SK-N-SH treated with all-trans-retinoic acid at 6 μM for 48 hours (cell line): ENCODE results near the gene OCRL.

Experiments used
- CREB5 ChIP-seq: fragments of 250-450 bp; sonication (Bioruptor Pico); IDR thresholded peaks from 2 replicates; pipeline ENCODE4 v1.5.1; 2020; ENCODE audit warnings: low read depth, mild to moderate bottlenecking, moderate library complexity
- ESRRG ChIP-seq: fragments of 250-450 bp; sonication (Bioruptor Pico); IDR thresholded peaks from 2 replicates; pipeline ENCODE4 v1.6.1; 2021; ENCODE audit warnings: mild to moderate bottlenecking
- GLIS3 ChIP-seq: fragments of 250-450 bp; sonication (Bioruptor Pico); IDR thresholded peaks from 2 replicates; pipeline ENCODE4 v1.5.0; 2020; ENCODE audit warnings: mild to moderate bottlenecking, moderate library complexity
- ISL1 ChIP-seq: fragments of 250-450 bp; sonication (Bioruptor Pico); IDR thresholded peaks from 2 replicates; pipeline ENCODE4 v2.1.2; 2022; ENCODE audit warnings: mild to moderate bottlenecking, moderate library complexity
- OSR1 ChIP-seq: fragments of 250-450 bp; sonication (Bioruptor Pico); IDR thresholded peaks from 2 replicates; pipeline ENCODE4 v1.8.0; 2022; ENCODE audit warnings: moderate library complexity, mild to moderate bottlenecking, inconsistent platforms
- PATZ1 ChIP-seq: fragments of 250-450 bp; sonication (Bioruptor Pico); IDR thresholded peaks from 2 replicates; pipeline ENCODE4 v1.8.0; 2020; ENCODE audit warnings: mild to moderate bottlenecking, moderate library complexity, borderline replicate concordance
- POU6F1 ChIP-seq: fragments of 250-450 bp; sonication (Bioruptor Pico); IDR thresholded peaks from 2 replicates; pipeline ENCODE4 v1.8.0; 2021; ENCODE audit warnings: low read depth, mild to moderate bottlenecking, moderate library complexity, borderline replicate concordance
- RARB ChIP-seq: fragments of 250-450 bp; sonication (Bioruptor Pico); IDR thresholded peaks from 2 replicates; pipeline ENCODE4 v1.8.0; 2021; ENCODE audit warnings: mild to moderate bottlenecking, moderate library complexity
- ZC3H10 ChIP-seq: fragments of 250-450 bp; sonication (Bioruptor Pico); IDR thresholded peaks from 2 replicates; pipeline ENCODE4 v1.5.1; 2021; ENCODE audit warnings: mild to moderate bottlenecking, moderate library complexity
- ZFP30 ChIP-seq: fragments of 450-650 bp; formaldehyde crosslinking; IDR thresholded peaks from 2 replicates; pipeline ENCODE4 v1.5.0; 2022; ENCODE audit warnings: mild to moderate bottlenecking, moderate library complexity
- ZNF70 ChIP-seq: fragments of 450-650 bp; formaldehyde crosslinking; IDR thresholded peaks from 2 replicates; pipeline ENCODE4 v1.5.0; 2020; ENCODE audit warnings: mild to moderate bottlenecking, moderate library complexity
- ZNF8 ChIP-seq: fragments of 450-650 bp; formaldehyde crosslinking; IDR thresholded peaks from 2 replicates; pipeline ENCODE4 v1.5.0; 2020; ENCODE audit warnings: mild to moderate bottlenecking, moderate library complexity

GRCh38 chrX:129529685-129530281 lies 10.3 kb upstream of the OCRL start:
- TF ChIP-seq GLIS3 (CRISPR knock-in tag) = no peak
- TF ChIP-seq POU6F1 (CRISPR knock-in tag) = no peak
- no peak for TF ChIP-seq PATZ1 (CRISPR knock-in tag)
- no peak for TF ChIP-seq ZNF70 (CRISPR knock-in tag)
- TF ChIP-seq ESRRG (CRISPR knock-in tag) = no peak
- TF ChIP-seq ZFP30 = no peak
- no peak for TF ChIP-seq RARB (CRISPR knock-in tag)
- TF ChIP-seq ZC3H10 (CRISPR knock-in tag) = no peak
- TF ChIP-seq ISL1 = no peak
- no peak for TF ChIP-seq OSR1 (CRISPR knock-in tag)
- TF ChIP-seq ZNF8 (CRISPR knock-in tag) = no peak
- no peak for TF ChIP-seq CREB5 (CRISPR knock-in tag)
